Stimulated activated CD8-positive, alpha-beta memory T cell treated with anti-CD3 and anti-CD28 coated beads, Interleukin-7, amount 100 ng/mL, for 1 hour (primary cell): ENCODE measurements around the gene KIAA1671.

Experiments
- DNase-seq, 2 donors: peaks; one replicate each; pipeline ENCODE4 v3.0.0-alpha.2; 2020; ENCODE audit warnings: low read depth in 2 of 2

Gene KIAA1671

DNA sequence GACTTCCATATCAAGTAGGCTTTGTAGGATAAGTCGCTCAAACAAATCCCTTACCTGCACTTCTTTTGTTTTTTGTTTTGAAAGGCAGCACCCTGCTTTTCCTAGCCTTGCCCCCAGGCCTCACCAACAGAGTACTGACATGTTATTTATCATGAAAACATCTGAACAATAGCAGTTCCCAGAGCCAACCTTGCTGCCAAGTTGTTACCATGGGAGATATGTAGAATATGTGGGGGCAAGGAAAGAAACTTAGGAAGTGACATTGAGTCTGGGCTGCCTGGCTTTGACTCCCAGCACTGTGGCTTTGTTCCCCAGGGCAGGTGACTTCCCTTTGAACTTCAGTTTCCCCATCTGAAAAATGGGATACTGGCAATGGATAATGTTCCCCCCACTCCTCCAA, 193.8 kb downstream of the KIAA1671 start:
- DNase-seq = no peak

DNA sequence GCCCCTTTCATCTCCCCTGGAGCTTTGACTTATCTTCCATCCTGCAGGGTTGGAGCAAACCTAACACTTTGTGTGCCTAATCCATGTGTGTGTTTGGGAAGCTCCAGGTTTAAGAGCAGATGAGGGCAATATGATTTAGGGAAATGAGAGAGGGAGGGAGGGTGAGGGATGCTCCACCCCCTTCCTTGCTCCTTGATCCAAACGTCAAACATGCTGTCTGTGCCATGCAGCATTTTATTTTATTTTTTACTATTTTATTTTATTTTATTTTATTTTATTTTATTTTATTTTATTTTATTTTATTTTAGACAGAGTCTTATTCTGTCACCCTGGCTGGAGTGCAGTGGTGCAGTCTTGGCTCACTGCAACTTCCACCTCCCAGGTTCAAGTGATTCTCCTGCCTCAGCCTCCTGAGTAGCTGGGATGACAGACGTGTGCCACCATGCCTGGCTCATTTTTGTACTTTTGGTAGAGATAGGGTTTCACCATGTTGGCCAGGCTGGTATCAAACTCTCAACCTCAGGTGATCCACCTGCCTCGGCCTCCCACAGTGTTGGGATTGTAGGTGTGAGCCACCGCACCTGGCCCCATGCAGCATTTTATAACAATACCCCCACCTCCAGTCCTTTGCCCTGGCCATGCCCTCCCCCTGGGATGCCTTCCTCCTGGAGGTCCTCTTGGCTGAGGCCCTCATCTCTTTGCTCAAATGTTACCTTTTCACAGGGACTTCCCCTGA, 194.6 kb downstream of the KIAA1671 start:
- DNase-seq = no peak

DNA sequence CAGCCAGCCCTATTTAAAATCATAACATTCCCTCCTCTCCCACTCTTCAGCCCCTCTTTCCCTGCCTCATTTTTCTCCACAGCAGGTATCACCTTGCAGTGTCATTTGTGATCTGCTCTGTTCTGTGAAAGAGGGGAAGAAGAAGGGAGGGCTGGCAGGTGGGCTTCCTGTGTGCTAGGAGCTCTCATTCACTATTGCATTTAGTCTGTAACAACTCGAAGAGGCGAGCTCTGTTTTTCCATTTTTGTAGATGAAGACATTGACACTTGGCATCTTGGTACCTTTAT, 195.1 kb downstream of the KIAA1671 start:
- no peak for DNase-seq

DNA sequence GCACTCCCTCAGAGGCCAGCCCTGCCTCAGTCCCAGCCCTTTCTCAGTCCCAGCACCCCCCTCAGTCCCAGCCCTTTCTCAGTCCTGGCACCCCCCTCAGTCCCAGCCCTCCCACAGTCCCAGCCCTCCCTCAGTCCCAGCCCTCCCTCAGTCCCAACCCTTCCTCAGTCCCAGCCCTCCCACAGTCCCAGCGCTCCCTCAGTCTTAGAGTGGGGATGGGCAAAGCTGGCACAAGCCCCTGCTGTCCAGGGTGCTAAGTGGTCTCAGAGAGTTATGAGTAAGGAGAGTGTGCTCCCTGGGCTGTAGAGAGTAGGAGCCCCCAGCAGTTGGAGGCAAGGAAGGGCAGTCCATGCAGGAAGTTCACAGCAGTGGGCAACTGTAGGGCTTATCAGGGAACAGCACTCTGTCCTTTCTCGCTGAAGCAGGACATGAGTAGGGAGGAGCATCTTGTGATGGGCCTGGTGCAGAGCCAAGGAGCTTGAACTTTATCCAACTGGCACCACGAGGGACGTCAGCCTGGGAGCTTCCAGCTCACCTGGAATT, 195.7 kb downstream of the KIAA1671 start:
- DNase-seq = no peak

DNA sequence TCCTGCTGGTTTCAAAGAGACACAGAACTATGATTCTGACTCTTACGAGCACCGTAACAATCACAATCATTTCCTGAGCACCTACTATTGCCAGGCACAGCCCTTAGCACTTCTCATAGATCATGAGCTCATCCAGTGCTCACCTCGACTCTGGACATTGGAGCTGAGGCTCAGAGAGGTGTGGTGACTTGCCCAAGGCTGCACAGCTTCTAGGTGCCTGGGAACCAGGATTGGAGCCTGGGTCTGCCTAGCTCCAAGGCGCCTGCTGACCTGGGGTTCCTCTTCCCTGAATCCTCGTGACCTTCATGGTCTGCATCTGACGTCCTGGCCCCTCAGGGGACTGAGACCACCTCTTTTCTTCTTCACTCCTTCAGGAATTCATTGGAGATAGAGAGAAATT, 196.5 kb downstream of the KIAA1671 start:
- no peak for DNase-seq

DNA sequence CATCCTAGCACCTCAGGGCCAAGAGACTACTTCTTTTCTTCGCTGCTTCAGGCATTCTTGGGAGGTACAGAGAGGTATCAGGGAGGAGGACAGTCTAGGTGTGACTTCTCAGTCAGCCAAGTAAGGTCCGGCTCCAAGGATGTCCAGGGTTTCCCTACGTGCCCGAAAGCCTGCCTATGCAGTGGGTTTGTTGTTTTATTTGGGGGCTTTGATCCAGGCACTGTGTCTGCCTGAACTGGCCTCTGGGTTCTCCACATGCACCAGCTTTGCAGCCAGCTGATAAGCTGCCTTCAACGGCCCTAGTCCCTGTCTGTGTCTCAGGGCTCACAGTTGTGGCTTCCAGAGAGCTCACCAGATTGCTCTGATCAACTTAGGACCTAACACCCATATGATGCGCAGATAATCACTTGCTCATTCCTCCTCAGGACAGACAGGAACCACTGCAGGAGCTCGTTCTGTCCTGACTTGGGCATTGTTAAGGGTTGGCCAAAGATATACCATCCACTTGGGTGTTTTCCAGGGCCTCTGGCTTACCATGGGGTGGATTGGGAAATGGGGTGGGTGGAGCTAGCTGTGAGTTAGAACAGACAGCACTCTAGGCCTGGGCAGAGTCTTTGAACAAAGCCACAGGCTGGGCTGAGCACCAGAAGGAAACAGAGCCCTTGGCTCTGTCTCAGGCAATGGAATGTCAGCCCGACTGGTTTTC, 201.6 kb downstream of the KIAA1671 start:
- DNase-seq = no peak

DNA sequence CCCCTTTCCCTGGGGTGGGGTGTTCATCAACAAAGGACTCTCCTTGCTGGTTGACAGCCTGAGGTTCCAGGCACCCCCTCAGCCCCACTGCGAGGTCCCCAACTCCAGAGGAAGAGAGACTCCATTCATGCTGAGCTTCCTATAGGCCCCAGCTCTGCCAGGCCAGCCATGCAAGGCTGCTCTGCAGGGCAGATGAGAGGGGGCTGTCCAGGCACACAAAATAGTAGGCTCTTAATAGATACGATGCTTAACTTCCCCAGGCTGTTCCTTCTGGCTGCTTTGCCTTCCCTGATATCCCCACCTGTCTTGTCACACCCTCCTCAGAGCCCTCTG, 202.1 kb downstream of the KIAA1671 start:
- DNase-seq = no peak

DNA sequence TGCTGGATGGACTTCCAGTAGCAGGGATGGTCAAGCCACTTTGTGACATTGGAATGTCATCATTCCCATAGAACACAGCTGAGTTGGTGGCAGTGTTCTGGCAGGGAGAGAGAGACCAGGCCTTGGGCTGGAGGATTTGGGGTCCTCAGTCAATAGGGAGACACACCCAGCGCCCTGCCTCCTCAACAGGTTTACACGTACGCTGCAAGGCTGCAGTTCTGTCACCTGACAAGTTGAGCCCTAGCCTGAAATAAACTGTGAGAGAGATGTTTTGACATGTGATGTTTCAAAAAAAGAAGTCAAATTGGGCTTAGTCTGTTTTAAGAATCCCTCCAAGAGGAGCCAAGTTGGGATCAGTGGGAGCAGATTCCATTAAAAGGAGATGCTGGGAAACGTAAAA, 204.2 kb downstream of the KIAA1671 start:
- no peak for DNase-seq

DNA sequence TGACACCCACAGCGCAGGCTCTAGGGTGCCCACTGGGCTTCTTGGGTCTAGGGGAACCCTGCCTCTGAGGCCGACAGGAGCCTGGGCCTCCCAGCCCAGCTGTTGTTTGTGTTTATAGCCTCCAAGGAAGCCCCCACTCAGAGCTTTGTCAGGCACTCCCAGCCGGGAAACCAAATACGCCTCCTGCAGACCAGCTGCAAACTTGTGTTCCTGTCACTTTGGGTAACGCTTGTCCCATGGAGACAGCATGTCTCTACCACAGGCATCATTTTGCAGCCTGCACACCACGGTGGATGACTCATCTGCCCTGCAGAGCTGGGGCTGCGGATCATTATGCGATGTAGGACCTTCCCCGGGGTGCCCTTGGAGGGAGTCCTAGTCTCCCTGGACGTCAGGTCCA, 206.5 kb downstream of the KIAA1671 start:
- DNase-seq = no peak

DNA sequence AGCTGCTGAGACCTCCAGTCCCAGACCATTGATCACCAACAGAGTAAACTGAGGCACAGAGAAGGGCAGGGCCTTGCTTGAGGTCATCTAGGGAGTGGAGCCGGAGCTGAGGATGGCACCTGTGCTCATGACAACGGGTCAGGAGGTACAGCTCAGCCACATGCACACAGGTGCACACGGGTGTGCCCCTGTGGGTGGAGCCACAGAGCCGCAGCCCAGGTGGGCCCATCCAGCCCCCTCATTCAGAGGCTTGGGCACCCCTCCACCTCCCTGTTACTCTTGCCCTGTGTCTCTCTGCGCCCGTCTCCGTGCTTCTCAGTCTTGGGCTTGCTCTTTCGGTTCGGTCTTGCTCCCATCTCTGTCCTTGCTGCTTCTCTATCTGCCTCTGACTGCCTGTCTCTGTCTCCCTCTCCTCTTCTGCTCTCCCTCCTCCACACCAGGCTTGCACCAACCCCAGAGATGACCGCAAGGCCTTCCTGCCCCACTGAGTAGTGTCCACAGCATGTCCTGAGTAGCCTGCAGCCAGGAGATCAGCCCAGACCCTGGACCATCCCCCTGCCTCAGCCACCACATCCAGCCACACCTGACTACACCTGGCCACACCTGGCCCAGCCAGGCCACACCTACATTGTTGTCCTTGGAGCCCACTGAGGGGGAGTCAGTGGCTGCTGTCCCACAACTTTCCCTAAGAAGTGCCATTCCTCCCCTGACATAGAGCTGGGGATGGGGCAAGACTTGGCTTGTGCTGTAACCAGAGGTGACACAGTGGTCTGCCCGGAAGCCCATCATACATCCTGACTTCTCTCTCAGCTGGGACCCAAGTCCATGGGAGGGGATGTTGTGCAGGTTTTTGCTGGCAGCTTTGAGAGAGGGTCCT, 207.8 kb downstream of the KIAA1671 start:
- no peak for DNase-seq

DNA sequence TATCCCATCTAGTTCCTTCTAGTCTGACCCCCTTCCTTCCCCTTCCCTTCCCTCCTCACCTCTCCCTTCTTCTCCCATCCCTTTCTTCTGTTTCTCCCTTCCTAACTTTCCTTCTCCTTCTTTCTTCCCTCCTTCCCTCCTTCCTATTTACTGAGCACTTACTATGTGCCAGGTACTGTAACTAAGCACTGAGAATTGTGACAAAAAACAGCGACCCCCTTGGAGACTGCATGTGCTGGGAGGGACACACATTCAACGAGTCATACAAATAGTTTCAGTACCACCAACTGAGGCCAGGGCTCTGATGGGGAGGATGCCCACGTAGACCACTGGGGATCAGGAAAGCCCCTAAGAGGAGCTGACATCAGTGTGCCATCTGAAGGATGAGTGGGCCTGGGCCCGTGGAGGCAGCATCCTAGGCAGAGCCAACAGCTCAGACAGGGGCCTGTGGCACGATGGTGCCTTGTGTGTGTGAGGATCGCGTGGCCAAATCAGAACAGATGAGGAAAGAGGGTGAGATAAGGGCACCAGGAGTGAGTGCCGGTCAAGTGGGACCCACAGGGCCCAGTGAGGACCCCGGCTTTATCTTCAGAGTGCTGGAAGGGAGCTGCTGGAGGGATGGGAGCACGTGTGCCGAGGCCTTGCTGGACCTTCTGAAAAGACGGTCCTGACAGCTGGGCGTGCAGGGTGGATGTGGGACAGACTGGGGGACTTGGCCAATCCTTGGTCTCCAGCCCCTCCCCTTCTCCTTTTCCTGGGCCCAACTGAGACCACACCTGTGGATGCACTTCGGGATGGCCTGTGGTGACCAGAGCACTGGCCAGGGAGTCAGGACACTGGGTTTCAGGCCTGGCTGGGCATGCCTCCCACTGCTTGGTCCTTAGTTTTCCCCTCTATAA, 208.8 kb downstream of the KIAA1671 start:
- no peak for DNase-seq

DNA sequence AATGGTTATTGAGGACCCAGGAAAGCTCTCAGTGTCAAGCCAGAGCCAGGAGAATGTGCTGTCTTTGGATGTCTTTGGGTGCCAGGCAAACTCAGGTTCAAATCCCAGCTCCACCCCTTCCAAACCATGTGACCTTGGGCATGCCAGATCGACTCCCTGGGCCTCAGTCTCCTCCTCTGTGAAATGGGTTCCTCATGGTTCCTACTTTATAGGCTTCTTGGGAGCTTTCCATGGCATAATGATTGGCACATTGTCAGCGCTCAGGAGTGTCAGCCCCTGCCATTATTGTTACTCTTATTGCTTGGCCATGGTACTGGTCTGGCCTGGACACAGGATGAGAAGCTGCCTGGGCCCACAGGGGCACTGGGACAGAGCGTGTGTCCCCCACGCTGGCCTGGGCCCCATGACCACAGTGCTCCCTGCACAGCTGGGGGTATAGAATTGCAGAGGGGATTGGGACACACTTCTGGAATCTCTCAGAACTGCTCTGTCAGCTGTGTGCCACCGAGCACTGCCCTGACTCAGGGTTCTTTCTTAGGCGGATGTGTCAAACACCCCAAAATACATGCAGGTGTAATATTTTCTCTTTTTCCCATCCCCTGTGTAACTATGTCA, 209.5 kb downstream of the KIAA1671 start:
- no peak for DNase-seq

DNA sequence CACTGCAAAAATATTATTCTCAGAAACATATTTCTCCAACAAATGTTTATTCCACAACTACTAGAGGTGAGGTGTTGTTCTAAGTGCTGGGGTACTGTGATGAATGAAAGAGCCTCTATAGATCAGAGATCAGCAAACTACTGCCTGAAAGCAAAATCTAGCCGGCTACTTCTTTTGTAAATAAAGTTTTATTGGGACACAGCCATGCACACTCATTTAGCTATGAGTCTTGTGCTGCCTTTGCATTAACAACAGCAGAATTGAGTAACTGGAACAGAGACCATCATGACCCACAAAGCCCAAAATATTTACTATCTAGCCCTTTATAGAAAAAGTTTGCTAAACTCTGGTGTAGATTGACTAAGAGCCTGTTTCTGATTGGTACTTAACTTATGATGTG, 210.0 kb downstream of the KIAA1671 start:
- DNase-seq = no peak

DNA sequence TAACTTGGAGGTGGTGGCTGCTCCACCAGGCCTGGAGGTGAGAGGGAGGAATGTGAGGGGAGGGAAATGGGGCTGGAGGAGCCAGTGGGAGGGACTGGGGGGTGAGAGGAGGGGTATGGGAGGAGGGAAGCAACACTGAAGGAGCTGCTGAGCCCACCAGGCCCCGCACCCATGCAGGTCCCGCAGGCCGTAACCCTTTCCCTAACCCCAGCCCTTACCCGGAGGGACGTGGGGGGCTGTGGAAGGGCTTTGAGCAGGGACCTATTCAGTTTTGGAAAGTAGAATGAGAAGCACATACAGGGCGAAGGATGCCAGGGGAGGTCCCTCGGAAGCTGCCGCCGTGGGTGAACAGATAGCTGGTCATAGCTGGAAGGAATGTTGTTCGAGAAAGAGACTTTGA, 213.3 kb downstream of the KIAA1671 start:
- no peak for DNase-seq

DNA sequence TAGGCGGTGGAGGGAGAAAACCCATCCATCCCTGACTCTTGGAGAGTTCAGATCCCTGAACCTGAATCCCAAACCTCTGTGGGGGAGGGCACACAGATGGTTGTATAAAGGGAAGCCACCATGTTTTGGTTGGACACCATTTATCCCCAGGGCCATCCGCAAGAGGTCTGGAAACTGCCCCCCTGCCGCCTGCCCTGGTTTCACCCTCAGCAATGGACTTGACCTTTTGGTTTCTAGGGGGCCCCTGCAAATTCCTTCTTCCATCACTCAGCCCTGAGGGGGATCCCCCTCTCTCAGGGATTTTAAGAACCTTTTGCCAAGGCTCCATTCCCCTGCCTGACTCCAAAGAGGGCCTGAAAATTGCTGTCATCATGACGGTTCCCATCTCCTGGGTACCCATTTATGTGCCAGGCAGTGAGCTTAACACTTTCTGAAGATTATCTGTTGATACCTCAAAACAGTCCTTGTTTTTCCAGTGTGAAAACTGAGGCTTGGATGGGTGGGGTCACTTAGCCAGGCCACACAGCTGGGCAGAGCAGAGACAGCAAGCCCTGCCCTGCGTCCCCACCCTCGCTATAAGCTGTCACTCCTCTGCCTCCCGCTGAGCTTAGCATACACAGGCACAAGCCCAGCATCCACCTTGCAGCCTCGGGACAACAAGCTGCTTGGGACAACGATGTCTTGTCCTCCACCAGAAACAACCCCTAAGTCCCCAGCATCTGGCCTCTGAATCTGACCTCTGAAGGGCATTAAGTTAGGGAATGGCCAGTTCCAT, 213.9 kb downstream of the KIAA1671 start:
- no peak for DNase-seq

DNA sequence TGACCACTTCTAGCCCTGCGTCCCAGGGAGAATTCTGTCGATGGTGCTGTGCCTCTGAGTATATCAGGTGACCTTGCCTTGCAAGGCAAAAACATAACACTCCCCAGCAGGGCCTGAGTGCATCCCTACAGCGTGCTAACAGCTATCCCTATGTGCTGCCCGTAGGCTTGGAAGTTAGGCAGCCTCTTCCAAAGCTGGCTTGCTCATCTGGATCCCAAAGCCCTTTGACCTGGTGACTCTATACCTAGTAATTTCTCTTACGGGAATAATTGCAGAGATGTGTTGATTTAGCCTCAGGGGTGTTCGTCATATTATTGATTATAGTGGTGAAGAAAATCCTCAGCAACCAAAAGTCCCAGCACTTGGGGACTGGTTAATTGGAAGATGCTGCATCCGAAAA, 214.6 kb downstream of the KIAA1671 start:
- DNase-seq = no peak

DNA sequence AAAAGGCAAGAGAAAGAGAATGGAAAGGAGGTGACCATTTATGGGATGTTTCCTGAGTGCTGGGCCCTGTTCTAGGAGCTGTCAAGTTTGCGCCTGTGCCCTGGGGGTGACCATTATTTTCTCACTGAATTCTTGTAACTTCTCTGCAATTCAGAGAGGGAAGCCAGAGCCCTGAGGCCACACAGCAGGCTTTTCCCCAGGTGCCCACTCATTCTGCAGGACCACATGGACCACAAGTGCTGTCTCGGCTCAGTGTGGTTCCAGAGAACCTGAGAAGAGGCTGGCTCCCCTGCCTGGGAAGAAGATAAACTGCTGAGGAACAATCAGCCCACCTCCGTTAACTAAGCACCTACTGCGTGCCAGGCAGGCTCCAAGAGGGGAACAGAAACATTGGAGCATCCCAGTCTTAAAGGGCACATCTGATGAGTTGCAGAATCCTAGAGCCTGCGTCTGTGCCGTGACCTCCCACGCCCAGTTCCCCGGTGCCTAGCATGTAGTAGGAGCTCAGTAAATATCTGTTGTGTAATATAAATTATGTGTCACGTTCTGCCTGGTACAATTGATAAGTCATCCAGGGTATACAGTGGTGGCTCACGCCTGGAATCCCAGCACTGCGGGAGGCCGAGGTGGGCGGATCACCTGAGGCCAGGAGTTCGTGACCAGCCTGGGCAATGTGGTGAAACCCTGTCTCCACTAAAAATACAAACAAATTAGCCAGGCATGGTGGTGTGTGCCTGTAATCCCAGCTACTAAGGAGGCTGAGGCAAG, 215.5 kb downstream of the KIAA1671 start:
- no peak for DNase-seq

DNA sequence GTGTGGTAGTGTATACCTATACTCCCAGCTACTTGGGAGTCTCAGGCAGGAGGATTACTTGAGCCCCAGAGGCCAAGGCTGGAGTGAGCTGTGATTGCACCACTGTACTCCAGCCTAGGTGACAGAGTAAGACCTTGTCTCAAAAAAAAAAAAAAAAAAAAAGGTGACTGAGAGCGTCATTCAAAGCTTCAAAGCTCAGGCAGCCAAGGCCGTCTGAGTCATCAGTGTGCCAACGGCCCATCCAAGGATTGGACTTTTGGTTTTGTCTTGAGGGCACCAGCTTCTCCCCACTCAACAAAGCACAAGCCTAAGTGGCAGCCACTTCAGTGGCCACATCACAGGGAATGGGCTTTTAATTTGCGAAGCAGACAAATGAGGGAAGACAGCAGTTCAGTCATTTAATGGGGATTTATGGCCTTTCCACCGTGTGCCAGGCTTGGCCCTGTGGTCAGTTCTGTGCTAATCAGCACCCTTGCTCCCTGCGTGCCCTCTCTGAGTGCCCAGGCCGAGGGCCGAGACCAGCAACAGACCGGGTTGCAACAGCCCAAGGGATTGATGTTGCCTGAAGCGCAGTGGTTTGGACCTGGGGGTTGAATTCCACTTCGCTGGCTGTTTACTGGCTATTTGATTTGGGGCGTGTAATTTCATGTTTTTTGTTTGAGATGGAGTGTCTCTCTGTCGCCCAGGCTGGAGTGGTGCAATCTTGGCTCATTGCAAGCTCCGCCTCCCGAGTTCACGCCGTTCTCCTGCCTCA, 216.9 kb downstream of the KIAA1671 start:
- no peak for DNase-seq

DNA sequence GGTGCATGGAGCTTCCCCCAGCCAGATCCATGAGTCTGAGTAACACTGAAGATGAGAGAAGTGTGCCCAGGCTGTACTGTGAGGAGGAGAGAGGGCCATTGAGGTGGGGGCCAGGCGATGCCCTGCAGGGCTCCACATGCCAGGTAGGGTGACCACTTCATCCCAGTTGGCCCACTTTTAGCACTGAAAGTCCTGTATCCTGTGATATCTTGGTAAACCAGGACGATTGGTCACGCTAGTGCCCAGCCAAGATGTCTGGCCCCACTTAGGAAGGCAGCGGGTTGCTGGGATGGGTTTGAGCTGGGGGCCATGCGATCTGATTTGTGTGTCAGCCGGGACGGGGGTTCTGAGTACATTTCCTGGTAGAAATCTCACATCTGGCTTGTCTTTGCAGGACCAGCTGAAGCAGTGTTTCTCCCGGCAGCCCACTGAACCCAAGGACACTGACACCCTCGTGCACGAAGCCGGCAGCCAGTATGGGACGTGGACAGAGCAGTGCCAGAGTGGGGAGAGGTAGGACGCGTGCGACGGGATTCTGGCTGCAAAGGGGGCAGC, 218.0 kb downstream of the KIAA1671 start:
- DNase-seq = no peak
